RKO (cell line): ENCODE results near the gene STH.

ENCODE experiments used
- DNase-seq: peaks from one replicate; pipeline ENCODE4 v3.0.0-alpha.2; 2016; ENCODE audit warnings: low spot score

Gene STH

GRCh38 chr17:46046957-46047356 lies 47.9 kb downstream of the STH start:
- no peak for DNase-seq

- no peak for DNase-seq
These were observed 48.3 kb downstream of the STH start for GRCh38 chr17:46047398-46047797.

GRCh38 chr17:46047856-46048255 lies 48.8 kb downstream of the STH start:
- no peak for DNase-seq
